ENCODE results near the gene STOX2. TPM values are rescaled to one million over a fixed set of nuclear protein-coding genes. Genes with fewer than 3 reads are reported as not detected.

The STOX2 gene
- total and polyA plus RNA-seq, 4 donors, result 1.8 to 27.5 (median 8.6) TPM

DNA sequence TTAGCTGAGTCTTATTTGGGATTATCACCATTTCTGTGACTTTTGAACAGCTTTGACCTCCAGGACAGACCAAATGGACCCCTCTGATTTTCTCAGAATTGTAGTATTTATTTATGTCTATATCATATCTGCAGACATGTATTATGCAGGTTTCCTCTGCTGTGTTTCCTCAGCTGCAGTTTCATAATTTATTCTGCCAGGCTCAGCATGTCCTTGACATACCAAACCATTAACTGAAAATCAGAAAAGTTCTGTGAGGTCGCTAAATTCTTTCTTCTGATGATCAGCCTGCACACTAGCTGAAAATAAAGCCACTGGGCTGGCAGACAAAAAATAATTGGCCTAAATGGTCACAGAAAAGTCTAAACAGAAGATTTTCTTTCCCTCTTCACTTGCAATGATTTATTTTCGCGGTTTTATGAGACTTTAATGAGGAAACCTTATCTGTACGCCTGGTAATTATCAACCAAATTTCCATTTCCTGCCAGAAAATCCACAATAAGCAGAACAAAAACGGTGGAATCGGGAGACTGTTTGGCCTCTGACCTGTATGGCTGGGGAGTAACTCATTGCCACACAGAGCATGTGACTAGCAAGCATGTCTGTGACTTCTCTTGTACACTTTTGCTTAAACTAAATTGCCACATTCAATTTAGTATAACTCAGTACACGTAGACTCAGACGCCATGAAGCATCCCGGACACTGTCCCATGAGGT lies 161.6 kb downstream of the STOX2 start:
- H3K9ac ChIP-seq (ENCODE audit: insufficient read depth in 1 of 2, low read length in 2 of 2), result no peak overlapping the region
- H3K27ac ChIP-seq (ENCODE audit: low read depth in 1 of 2, low read length in 1 of 2), result no peak overlapping the region

DNA sequence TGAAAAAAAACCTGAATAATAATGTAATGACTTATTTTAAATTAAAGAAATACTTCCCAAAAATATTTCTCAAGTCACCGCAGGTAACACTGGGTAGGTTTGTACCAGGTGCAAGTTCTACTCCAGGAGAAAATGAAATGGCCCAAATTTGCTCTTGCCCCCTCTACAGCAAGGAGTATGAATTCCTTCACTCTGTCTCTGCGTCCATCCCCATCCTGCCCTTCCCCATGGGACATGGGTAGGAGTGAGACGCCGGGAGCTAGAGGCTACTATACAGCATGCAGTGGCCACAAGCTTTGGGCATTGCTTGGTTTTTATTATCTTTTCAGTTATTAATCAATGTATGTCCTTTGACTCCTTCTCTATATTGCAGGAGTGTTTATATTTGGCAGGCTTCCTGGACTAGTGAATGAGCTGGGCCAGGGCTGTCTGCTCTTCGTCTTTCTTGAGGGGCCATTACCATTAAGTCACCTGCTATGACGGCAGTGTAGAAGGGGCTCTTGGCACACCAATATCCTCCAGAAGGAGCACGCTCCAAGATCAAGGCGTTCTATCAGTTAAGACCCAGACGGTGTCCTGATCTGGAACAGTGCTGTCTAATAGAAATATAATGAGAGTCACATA lies 162.9 kb downstream of the STOX2 start:
- Histone ChIP-seq H3K9me3 (ENCODE audit: control insufficient read depth in 4 of 4, insufficient read depth in 3 of 4, low read length in 3 of 4) (peaks cover 0 to 12% (median 5%) of the 10 kb centered on the region in 4 donors), H3K27me3 (ENCODE audit: control insufficient read depth in 3 of 3, insufficient read depth in 3 of 3, low read length in 2 of 3) (no peaks in the 10 kb centered on the region), H3K9ac (ENCODE audit: insufficient read depth in 1 of 2, low read length in 2 of 2) (no peak overlapping the region), H3K27ac (ENCODE audit: low read depth in 1 of 2, low read length in 1 of 2) (no peak overlapping the region), H3K4me3 (no peak overlapping the region), H3K4me1 (ENCODE audit: control insufficient read depth in 5 of 5, insufficient read depth in 5 of 5, low read length in 5 of 5) (peaks cover 0 to 27% (median 0%) of the 10 kb centered on the region in 5 donors), H3K36me3 (ENCODE audit: control insufficient read depth in 4 of 4, insufficient read depth in 4 of 4, low read length in 4 of 4) (no peaks in the 10 kb centered on the region)
- WGBS, 2 donors, result 76 to 82% methylated on average over 9 of the region's 9 CpGs
- ATAC-seq (ENCODE audit: insufficient read depth, low FRiP score) (no peak), DNase-seq (peak in 2 of 3 donors; percentile 11 to 15)
- TF ChIP-seq, protein P1, sequence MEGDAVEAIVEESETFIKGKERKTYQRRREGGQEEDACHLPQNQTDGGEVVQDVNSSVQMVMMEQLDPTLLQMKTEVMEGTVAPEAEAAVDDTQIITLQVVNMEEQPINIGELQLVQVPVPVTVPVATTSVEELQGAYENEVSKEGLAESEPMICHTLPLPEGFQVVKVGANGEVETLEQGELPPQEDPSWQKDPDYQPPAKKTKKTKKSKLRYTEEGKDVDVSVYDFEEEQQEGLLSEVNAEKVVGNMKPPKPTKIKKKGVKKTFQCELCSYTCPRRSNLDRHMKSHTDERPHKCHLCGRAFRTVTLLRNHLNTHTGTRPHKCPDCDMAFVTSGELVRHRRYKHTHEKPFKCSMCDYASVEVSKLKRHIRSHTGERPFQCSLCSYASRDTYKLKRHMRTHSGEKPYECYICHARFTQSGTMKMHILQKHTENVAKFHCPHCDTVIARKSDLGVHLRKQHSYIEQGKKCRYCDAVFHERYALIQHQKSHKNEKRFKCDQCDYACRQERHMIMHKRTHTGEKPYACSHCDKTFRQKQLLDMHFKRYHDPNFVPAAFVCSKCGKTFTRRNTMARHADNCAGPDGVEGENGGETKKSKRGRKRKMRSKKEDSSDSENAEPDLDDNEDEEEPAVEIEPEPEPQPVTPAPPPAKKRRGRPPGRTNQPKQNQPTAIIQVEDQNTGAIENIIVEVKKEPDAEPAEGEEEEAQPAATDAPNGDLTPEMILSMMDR (IDR thresholded peaks at IDR 0.05; ENCODE audit: control extremely low read depth, extremely low read depth), result no peak

More for the DNA sequence above, 161.6 kb downstream of the STOX2 start:
- peaks cover 0 to 2% (median 0%) of the 10 kb centered on the region in 4 donors for H3K9me3 ChIP-seq (ENCODE audit: control insufficient read depth in 4 of 4, insufficient read depth in 3 of 4, low read length in 3 of 4)
- no peaks in the 10 kb centered on the region for H3K27me3 ChIP-seq (ENCODE audit: control insufficient read depth in 3 of 3, insufficient read depth in 3 of 3, low read length in 2 of 3)
- ATAC-seq (ENCODE audit: insufficient read depth, low FRiP score) (no peak), DNase-seq (peak; percentile 76 to 97 (median 94))
- no peak overlapping the region for H3K4me3 ChIP-seq
- no peaks in the 10 kb centered on the region for H3K36me3 ChIP-seq (ENCODE audit: control insufficient read depth in 4 of 4, insufficient read depth in 4 of 4, low read length in 4 of 4)
- TF ChIP-seq, protein P1 (IDR thresholded peaks at IDR 0.05; ENCODE audit: control extremely low read depth, extremely low read depth), result no peak
- 41 to 56% methylated on average over 9 of the region's 9 CpGs for WGBS, 2 donors
- H3K4me1 ChIP-seq (ENCODE audit: control insufficient read depth in 5 of 5, insufficient read depth in 5 of 5, low read length in 5 of 5), result peaks cover 0 to 27% (median 0%) of the 10 kb centered on the region in 5 donors

Other genes with a start within 250 kb of the STOX2 start
- gene RWDD4, start 246.1 kb upstream of the STOX2 start, total RNA-seq, result 10 to 100 TPM; 18.5 to 19.9 TPM
- 10 to 100 TPM; 10.9 to 13.5 TPM for gene RWDD4, start 246.1 kb upstream of the STOX2 start, polyA plus RNA-seq
- 10 to 100 TPM; 35.3 to 80.1 TPM for gene TRAPPC11, start 246.0 kb upstream of the STOX2 start, total RNA-seq
- 10 to 100 TPM; 15.5 to 15.6 TPM for gene TRAPPC11, start 246.0 kb upstream of the STOX2 start, polyA plus RNA-seq

All from lung (tissue), 12 donors.